Measurements from ENCODE around the gene AVPI1. TPM values are rescaled to one million over a fixed set of nuclear protein-coding genes. Genes with fewer than 3 reads are reported as not detected.
"Not testable (repeated sequence)": the region's sequence is repeated elsewhere in the genome, so short reads cannot be mapped to it uniquely, and the experiment has no call there.

AVPI1 gene
- total RNA-seq, 2 donors from 2014 or later = 26.6 to 34.8 TPM

- Histone ChIP-seq H3K9me3 (no peaks in the 10 kb centered on the region), H3K4me1 (no peaks in the 10 kb centered on the region), H3K27me3 (no peaks in the 10 kb centered on the region), H3K27ac (no peak overlapping the region), H3K9ac (ENCODE audit: low read depth in 2 of 2, low read length in 2 of 2) (no peak overlapping the region), H3K4me3 (no peak overlapping the region), H3K36me3 (peaks cover 5% of the 10 kb centered on the region)
- no peak for DNase-seq
- TF ChIP-seq CTCF (IDR thresholded peaks at IDR 0.05) = no peak
- intact Hi-C loops (cut with DNase I) = no loop called here
These were observed 36.3 kb downstream of the AVPI1 start for GRCh38 chr10:97650726-97651125.

- H3K4me1 ChIP-seq; H3K4me3 ChIP-seq; intact Hi-C loops (cut with DNase I); H3K9ac ChIP-seq (ENCODE audit: low read depth in 2 of 2, low read length in 2 of 2); H3K36me3 ChIP-seq; DNase-seq; H3K27me3 ChIP-seq; H3K9me3 ChIP-seq: not testable (repeated sequence)
- H3K27ac ChIP-seq = peak overlapping the region; percentile 47
These were observed 37.7 kb downstream of the AVPI1 start for GRCh38 chr10:97649405-97649750.

- Histone ChIP-seq H3K4me1 (no peaks in the 10 kb centered on the region), H3K9ac (ENCODE audit: low read depth in 2 of 2, low read length in 2 of 2) (no peak overlapping the region), H3K4me3 (no peak overlapping the region)
These were observed 38.3 kb downstream of the AVPI1 start for GRCh38 chr10:97648562-97649404.

GRCh38 chr10:97647556-97647955 is 39.5 kb downstream of the AVPI1 start:
- no peak for TF ChIP-seq CTCF (IDR thresholded peaks at IDR 0.05)
- no peaks in the 10 kb centered on the region for H3K4me1 ChIP-seq
- no peaks in the 10 kb centered on the region for H3K9me3 ChIP-seq
- H3K36me3 ChIP-seq = peaks cover 5% of the 10 kb centered on the region
- no peak overlapping the region for H3K27ac ChIP-seq
- no peak overlapping the region for H3K9ac ChIP-seq (ENCODE audit: low read depth in 2 of 2, low read length in 2 of 2)
- H3K4me3 ChIP-seq = no peak overlapping the region
- DNase-seq = no peak
- H3K27me3 ChIP-seq = no peaks in the 10 kb centered on the region
- intact Hi-C loops (cut with DNase I) = no loop called here

More at GRCh38 chr10:97648562-97649404, 38.3 kb downstream of the AVPI1 start:
- Histone ChIP-seq H3K27me3 (no peaks in the 10 kb centered on the region), H3K27ac (peak overlapping the region; percentile 47), H3K36me3 (peaks cover 5% of the 10 kb centered on the region), H3K9me3 (no peaks in the 10 kb centered on the region)
- no peak for TF ChIP-seq CTCF (IDR thresholded peaks at IDR 0.05)
- intact Hi-C loops (cut with DNase I) = no loop called here
- DNase-seq = peak; percentile 21

GRCh38 chr10:97644936-97645335 is 42.1 kb downstream of the AVPI1 start:
- DNase-seq = no peak
- H3K9ac ChIP-seq (ENCODE audit: low read depth in 2 of 2, low read length in 2 of 2) = no peak overlapping the region
- H3K36me3 ChIP-seq = no peaks in the 10 kb centered on the region
- no peak for TF ChIP-seq CTCF (IDR thresholded peaks at IDR 0.05)
- intact Hi-C loops (cut with DNase I) = no loop called here
- no peaks in the 10 kb centered on the region for H3K9me3 ChIP-seq
- no peak overlapping the region for H3K4me3 ChIP-seq
- H3K27ac ChIP-seq = no peak overlapping the region
- no peaks in the 10 kb centered on the region for H3K4me1 ChIP-seq
- no peaks in the 10 kb centered on the region for H3K27me3 ChIP-seq

- no peak for DNase-seq
- no peak overlapping the region for H3K9ac ChIP-seq (ENCODE audit: low read depth in 2 of 2, low read length in 2 of 2)
- intact Hi-C loops (cut with DNase I) = no loop called here
These were observed 43.5 kb downstream of the AVPI1 start for GRCh38 chr10:97643441-97643985.

GRCh38 chr10:97642471-97643159 is 44.4 kb downstream of the AVPI1 start:
- H3K4me1 ChIP-seq; H3K9ac ChIP-seq (ENCODE audit: low read depth in 2 of 2, low read length in 2 of 2); H3K9me3 ChIP-seq; H3K4me3 ChIP-seq; H3K27me3 ChIP-seq; H3K27ac ChIP-seq; DNase-seq; intact Hi-C loops (cut with DNase I); H3K36me3 ChIP-seq: not testable (repeated sequence)

More at GRCh38 chr10:97643441-97643985, 43.5 kb downstream of the AVPI1 start:
- H3K9me3 ChIP-seq = no peaks in the 10 kb centered on the region
- no peaks in the 10 kb centered on the region for H3K27me3 ChIP-seq
- no peak overlapping the region for H3K27ac ChIP-seq
- no peak for TF ChIP-seq CTCF (IDR thresholded peaks at IDR 0.05)
- no peaks in the 10 kb centered on the region for H3K36me3 ChIP-seq
- no peak overlapping the region for H3K4me3 ChIP-seq
- H3K4me1 ChIP-seq = no peaks in the 10 kb centered on the region
